Brain microvascular endothelial cell (primary cell): ENCODE results near the gene NKX6-1.
A peak's percentile ranks its signal among the peaks of the same experiment; 100 is the strongest.

ENCODE experiments used
- DNase-seq: peaks from one replicate; pipeline ENCODE4 v3.0.0-alpha.2; 2020
- H3K27ac ChIP-seq: fragments of 250-450 bp; sonication (Bioruptor Pico); 2 replicates; pipeline ENCODE4 v1.5.1; 2020; ENCODE audit warnings: mild to moderate bottlenecking, moderate library complexity
- H3K27me3 ChIP-seq: fragments of 250-450 bp; sonication (Bioruptor Pico); replicated peaks from 2 replicates; pipeline ENCODE4 v1.5.1; 2020; ENCODE audit warnings: mild to moderate bottlenecking
- H3K36me3 ChIP-seq: fragments of 250-450 bp; sonication (Bioruptor Pico); replicated peaks from 2 replicates; pipeline ENCODE4 v1.5.1; 2020; ENCODE audit warnings: mild to moderate bottlenecking
- H3K4me3 ChIP-seq: 2 replicates; pipeline ENCODE4 v1.5.1; 2011; ENCODE audit warnings: low read depth, mild to moderate bottlenecking, control low read depth, low read length, moderate library complexity
- CTCF ChIP-seq: IDR thresholded peaks from 2 replicates; pipeline ENCODE4 v1.5.1; 2011; ENCODE audit warnings: low read depth, mild to moderate bottlenecking, moderate library complexity, low read length, control low read depth, inconsistent platforms; ENCODE audit errors: missing control alignments
- in situ Hi-C: cut with HindIII; loops from 2 replicates; pipeline ENCODE4 v1.10.0; 2017; ENCODE audit warnings: low sequenced_read_pairs, low pct_ligation_motif_present

The NKX6-1 gene

GRCh38 chr4:84456157-84456556, 42.9 kb downstream of the NKX6-1 start:
- Histone ChIP-seq H3K27me3 (no peaks in the 10 kb centered on the region), H3K27ac (no peak overlapping the region), H3K4me3 (no peak overlapping the region), H3K36me3 (no peaks in the 10 kb centered on the region)
- in situ Hi-C loops, result no loop called here
- no peak for TF ChIP-seq CTCF
- DNase-seq, result no peak

DNA sequence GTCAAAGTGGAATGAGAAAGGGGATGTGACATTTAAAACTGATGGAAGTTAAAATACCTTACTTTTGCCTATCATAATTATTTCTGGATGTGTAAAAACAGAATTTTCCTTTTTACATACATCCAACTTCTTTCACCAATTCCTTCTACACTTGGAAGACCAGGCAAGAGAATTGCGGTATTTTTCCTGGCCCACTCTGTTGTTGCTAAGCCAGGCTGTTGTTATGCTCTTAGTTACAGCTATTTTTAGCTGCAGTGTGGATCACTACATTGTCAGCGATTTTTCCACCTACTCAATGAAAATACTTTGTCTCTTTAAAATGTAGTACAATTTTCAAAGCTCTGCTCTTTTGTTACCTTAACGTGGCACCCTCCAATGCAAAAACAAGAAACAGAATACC, 43.4 kb downstream of the NKX6-1 start:
- no peaks in the 10 kb centered on the region for H3K36me3 ChIP-seq
- TF ChIP-seq CTCF, result no peak
- no peaks in the 10 kb centered on the region for H3K27me3 ChIP-seq
- no peak overlapping the region for H3K27ac ChIP-seq
- in situ Hi-C loops, result no loop called here
- H3K4me3 ChIP-seq, result no peak overlapping the region
- peak; percentile 13 for DNase-seq

GRCh38 chr4:84451546-84451945, 47.5 kb downstream of the NKX6-1 start:
- peak; percentile 7 for DNase-seq
- Histone ChIP-seq H3K27me3 (no peaks in the 10 kb centered on the region), H3K27ac (no peak overlapping the region), H3K36me3 (no peaks in the 10 kb centered on the region), H3K4me3 (no peak overlapping the region)
- in situ Hi-C loops, result no loop called here
- TF ChIP-seq CTCF, result peak; percentile 54

- Histone ChIP-seq H3K36me3 (no peaks in the 10 kb centered on the region), H3K27ac (no peak overlapping the region), H3K27me3 (no peaks in the 10 kb centered on the region), H3K4me3 (no peak overlapping the region)
- TF ChIP-seq CTCF, result no peak
- in situ Hi-C loops, result no loop called here
- DNase-seq, result no peak
Observed at GRCh38 chr4:84443523-84443922, 55.6 kb downstream of the NKX6-1 start.

DNA sequence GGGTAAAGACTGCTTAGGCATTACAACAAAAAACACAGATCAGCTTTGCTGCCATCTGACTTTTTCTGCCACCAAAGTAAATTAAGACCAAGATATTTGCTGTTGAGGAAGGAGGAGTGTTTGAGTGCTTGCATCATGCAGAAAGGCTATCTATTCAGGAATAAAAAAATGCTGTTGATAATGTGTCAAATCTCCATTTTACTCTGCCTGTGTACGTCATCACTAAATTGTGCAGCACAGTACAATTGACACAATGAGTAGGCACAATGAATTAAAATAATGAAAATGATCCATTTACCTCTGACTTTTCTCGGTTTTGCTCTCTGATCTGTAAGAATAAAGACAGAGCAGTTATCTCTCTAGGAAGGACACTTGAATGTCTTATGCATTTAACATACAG, 56.3 kb downstream of the NKX6-1 start:
- H3K4me3 ChIP-seq, result no peak overlapping the region
- TF ChIP-seq CTCF, result no peak
- DNase-seq, result no peak
- in situ Hi-C loops, result no loop called here
- H3K27me3 ChIP-seq, result no peaks in the 10 kb centered on the region
- H3K36me3 ChIP-seq, result no peaks in the 10 kb centered on the region
- H3K27ac ChIP-seq, result no peak overlapping the region
